ENCODE measurements around the gene ANKRD16.
"Not testable (repeated sequence)": the region's sequence is repeated elsewhere in the genome, so short reads cannot be mapped to it uniquely, and the experiment has no call there.

Gene ANKRD16

DNA sequence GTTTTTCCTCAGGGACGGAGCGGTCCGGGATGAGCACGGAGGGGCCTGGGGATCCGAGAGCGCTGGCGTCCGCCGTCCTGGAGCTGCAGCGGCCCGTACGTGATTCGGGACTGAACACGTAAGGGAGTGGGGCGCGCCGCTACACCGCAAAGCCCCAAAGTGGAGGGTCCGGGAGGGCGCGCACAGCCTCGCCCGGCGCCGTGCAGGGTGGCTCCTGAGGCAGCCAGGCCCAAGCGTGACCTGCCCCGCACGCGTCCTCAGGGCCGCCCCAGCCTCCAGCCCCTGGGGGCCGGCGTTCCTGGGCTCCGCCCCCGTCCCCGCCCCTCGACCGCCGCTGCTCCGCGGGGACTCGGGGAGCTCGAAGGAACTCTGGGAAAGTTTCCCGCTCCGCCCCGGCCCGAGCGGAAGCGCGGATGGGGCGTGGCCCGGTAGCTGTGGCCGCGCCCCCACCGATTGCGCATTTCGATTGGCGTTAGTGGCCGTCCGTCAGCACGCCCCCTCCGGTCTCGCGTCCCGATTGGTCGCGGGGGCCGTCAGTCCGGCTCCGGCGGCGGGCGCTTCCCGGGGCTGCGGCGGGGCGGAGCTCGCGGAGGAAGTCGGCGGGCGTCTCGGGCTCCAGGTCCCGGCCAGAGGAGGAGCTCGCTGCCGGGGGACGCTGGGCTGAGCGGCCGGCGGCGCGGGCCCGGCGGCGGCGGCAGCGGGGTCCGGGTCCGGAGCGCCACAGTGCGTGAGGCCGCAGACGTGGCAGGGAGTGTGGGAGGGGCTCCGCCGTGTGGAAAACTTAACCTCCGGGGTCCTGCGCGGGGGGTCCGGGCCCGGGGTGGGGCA lies at the start of gene ANKRD16, which contains the start of gene FBH1:
ANKRD16 (minus strand) TSS at position 270 of the 828 bp plus-strand sequence. CDS start 539 bp downstream, outside the sequence.
FBH1 (plus strand) TSS at position 620 of the 828 bp plus-strand sequence; CDS start at position 723, 103 bp downstream.
- DNase-seq (ENCODE audit: low read depth in 1 of 2, low spot score in 1 of 2), result peak; percentile 96 to 98

DNA sequence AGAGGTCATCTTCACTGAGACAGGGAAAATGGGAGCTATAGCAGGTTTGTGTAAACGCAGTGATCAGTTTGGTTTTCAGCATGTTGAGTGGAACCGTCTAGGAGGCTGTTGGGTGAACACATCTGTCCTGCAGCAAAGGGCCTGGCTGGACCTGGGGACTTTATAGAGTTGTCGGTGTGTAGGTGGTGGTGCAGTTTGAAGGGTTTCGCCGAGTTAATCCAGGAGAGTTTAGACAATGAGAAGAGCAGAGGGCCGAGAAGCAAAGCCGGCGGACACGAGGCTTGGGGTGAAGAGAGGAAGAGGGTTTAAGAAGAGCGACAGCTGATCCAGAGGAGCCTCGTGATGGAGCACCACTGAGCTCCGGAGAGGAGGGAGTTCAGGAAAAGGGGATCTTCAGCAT lies 48.6 kb upstream of the ANKRD16 start:
- DNase-seq (ENCODE audit: low read depth in 1 of 2, low spot score in 1 of 2), result no peak

DNA sequence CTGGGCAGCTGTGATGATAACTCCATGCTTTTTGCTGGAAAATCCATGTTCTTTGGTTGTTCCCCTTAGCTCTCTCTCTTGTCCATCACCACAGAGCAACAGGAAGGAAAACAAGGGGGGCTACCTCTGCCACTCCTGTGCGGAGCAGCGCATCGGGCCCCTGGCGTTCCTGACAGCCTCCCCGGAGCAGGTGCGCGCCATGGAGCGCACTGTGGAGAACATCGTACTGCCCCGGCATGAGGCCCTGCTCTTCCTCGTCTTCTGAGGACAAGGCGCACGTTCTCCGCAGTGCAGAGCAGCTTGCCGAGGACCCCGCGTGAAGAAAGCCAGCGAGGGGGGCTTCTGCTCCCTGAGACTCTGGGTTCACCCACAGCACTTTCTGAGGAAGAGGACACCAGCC lies 47.3 kb upstream of the ANKRD16 start:
- DNase-seq (ENCODE audit: low read depth in 1 of 2, low spot score in 1 of 2), result no peak

DNA sequence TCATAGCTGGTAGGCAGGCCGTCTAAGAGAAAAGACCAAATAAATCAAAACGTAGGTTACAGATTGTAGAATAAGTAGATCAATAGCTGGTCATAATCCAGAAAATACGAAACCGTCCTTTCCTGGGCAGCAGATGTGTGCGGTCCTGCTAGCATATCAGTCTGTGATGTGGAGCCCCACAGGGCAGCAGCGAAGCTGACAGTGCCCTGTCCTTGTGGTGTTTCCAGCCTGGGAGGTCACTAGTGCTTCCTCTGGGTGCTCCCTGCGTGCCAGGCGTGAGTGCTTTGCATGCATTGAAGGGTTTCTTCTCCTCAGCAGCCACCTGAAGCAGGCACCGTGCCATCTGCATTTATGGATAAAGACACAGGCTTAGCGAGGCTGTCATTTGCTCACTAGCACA lies 45.9 kb upstream of the ANKRD16 start:
- no peak for DNase-seq (ENCODE audit: low read depth in 1 of 2, low spot score in 1 of 2)

DNA sequence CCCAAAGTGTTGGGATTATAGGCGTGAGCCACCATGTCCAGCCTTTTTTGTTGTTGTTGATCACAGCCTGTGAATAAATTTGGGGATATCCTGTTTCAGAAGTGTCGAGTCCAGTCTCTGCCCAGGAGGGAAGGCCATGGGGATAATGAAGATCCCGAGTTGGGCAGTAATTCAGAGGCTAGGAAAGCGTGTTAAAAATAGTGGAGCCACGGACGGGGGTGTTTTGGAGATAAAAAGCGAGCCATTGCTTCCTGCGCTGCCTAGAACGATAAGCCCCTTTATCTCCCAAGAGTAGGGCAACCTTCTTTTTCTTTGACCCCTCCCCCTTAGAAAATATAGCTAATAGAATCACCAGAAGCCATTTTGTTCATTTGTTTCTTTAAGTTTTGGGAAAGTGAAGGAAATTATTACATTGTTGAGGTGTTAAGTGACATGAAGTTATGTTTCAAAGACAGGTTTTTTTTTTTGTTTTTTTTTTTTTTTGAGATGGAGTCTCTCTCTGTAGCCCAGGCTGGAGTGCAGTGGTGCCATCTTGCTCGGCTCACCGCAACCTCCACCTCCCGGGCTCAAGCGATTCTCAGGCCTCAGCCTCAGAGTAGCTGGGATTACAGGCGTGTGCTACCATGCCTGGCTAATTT lies 44.3 kb upstream of the ANKRD16 start:
- DNase-seq (ENCODE audit: low read depth in 1 of 2, low spot score in 1 of 2), result no peak

DNA sequence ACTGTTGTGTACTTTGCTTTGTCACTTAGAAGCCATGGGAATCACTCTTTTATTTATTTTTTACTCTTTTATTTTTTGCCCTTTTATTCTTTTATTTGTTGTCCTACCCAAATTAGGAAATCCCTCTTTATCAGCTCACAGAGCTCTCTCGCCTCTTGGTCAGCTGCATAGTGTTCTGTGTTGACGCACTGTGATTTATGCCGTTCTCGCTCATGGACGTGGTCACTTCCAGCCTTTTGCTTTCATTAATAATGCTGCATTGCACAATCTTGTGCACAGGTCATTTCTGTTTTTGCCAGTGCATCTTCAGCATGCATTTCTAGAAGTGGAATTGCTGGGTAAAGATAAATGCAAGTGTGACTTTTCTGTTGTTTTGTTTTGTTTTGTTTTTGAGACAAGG lies 42.7 kb upstream of the ANKRD16 start:
- DNase-seq (ENCODE audit: low read depth in 1 of 2, low spot score in 1 of 2), result no peak

DNA sequence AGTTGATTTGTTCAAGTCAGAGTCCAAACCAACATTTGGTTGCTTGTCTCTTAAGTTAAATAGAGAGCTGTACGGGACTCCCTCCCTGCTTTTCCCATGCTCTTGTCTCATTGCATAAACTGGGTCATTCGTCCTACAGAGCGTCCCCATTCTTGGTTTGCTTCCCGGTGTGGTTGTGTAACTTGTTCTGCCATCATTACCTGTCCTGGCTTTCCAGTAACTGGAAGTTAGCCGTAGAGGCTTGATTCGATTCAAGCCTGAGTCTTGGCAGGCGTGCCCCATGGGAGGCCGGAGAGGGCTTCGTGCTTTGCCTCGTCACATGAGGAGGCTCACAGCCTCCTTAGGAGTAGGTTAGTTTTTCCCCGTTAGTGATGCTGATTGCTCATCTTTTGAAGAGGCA lies 40.6 kb upstream of the ANKRD16 start:
- no peak for DNase-seq (ENCODE audit: low read depth in 1 of 2, low spot score in 1 of 2)

DNA sequence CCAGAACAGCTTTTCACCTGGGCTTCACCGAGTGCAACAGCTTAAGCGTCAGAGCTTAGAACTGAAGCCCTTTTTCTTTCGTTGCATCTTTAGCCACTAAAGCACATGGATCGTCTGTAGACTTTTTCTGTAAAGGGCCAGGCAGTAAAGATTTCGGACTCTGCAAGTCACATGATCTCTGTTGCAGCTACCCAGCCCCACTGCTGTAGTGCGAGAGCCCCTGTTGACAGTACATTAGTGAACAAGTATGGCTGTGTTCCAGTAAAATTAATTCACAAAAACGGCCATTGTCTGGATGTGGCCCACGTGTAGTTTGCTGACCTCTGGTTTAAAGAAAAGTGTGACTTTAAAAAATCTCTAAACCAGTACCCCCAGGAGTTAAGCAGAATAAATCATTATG lies 39.7 kb upstream of the ANKRD16 start:
- DNase-seq (ENCODE audit: low read depth in 1 of 2, low spot score in 1 of 2), result no peak

DNA sequence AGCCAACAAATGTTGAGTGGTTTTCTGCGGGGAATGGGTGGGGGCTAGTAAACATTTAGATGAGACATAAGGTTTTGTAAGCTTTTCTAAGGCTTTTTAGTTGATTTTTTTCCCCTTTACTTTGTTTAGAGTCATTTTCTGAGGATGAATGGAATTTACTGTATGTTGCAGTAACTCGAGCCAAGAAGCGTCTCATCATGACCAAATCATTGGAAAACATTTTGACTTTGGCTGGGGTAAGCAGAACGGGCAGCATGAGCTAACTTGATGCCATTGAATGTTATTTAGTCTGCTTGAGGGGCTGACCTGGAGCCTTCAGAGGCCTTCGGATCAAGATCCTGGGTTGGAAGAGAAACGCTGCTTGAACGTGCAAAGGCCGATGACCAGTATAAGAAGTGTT lies 37.6 kb upstream of the ANKRD16 start:
- DNase-seq (ENCODE audit: low read depth in 1 of 2, low spot score in 1 of 2), result no peak

DNA sequence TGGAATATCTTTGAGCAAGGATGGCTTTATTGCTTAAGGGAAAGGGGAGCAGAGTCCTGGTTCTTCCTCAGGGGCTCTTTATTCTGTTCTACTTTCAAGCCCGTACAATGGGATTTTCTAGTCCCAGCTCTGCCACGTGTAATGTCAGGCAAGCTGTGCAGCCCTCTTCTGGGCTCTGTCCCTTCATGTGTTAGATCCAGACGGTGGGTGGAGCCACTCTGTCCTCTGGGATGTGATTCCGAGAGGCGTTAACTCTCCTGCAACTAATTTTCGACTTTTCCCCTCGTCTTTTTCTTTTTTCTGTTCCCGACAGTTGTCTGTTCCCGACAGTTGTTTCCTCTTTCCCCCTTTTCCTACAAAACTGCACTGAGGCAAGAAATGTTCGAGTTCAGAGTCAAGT lies 35.2 kb upstream of the ANKRD16 start:
- no peak for DNase-seq (ENCODE audit: low read depth in 1 of 2, low spot score in 1 of 2)

DNA sequence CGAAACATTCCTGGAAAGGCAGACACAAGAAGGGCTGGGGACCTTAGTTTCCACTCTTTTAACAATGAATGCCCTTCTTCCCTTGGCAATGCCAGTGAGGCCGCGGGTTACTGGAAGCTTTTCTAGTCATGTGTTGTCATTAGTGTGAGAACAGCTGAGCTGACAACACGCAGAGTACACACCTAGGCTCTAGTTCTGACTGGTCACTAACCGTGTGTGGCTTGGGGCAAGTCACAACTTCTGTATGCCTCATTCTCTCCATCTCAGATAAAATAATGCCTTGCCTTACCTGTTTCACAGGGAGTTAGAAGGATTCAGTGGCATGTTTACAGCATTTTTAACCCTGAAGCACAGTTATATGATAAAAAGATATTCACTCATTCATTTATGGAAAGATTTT lies 32.1 kb upstream of the ANKRD16 start:
- no peak for DNase-seq (ENCODE audit: low read depth in 1 of 2, low spot score in 1 of 2)

DNA sequence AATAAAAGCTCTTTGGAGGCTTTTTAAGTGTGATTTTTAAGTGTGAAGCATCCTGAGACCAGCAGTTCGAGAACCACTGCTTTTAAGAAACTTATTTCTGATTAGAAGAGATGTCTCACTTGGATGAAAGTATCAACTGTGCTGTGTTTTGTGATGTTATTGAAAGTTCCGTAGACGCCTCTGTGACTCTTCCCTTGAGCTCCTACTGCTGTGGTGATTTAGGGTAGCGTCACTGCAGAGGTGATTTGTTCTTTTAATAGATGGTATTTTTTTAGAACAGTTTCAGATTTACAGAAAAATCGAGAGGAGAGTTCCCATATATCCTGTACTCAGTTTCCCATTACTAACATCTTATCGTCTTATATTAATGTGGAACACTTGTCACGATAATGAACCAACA lies 29.9 kb upstream of the ANKRD16 start:
- DNase-seq (ENCODE audit: low read depth in 1 of 2, low spot score in 1 of 2), result no peak

DNA sequence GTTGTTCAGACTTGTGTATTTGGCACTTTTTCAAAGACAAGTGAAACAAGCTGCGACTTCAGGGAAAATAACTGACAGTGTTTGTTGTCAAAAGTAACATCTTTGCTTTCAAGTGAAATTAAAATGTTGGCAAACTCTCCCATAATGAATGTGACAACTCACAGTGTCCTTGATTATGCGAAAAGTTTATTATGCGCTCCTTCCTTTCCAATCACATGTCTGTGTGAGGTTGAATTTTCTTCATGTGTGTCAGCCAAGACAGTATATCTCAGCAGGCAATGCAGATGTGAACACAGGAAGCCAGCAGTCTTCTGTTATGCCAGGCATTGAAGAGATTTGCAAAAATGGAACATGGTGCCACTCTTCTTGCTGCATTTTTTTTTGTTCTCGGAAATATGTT lies 29.1 kb upstream of the ANKRD16 start:
- DNase-seq (ENCODE audit: low read depth in 1 of 2, low spot score in 1 of 2), result no peak

DNA sequence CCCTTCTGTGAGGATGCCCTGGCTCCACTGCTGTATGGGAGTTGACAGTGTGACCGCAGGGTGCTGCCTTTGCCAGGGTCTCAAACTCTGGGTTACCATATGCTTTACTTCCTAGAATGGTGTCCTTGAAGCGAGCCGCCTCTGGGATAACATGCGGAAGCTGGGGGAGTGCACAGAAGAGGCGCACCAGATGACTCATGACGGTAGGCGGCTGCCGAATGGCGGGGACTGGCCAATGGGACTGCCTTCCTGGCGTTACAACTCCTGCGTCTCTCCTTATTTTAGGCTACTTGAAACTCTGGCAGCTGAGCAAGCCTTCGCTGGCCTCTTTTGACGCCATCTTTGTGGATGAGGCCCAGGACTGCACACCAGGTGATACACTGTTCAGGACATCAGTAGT lies 27.6 kb upstream of the ANKRD16 start:
- DNase-seq (ENCODE audit: low read depth in 1 of 2, low spot score in 1 of 2), result no peak

DNA sequence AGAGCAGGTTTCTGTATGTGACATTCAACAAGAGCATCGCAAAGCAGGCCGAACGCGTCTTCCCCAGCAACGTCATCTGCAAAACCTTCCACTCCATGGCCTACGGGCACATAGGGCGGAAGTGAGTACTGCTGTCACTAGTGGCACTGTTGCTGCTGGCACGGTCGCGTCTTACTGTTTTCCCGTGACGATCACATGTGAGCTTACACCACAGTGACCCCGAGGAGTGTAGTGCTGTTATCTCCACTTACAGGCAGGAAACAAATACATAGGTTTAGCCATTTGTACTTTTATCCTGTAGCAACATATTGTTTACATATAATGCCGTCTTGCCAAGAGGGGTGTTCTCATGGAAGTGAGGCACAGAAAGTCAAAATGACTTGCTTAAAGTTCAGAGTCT lies 25.8 kb upstream of the ANKRD16 start:
- no peak for DNase-seq (ENCODE audit: low read depth in 1 of 2, low spot score in 1 of 2)

DNA sequence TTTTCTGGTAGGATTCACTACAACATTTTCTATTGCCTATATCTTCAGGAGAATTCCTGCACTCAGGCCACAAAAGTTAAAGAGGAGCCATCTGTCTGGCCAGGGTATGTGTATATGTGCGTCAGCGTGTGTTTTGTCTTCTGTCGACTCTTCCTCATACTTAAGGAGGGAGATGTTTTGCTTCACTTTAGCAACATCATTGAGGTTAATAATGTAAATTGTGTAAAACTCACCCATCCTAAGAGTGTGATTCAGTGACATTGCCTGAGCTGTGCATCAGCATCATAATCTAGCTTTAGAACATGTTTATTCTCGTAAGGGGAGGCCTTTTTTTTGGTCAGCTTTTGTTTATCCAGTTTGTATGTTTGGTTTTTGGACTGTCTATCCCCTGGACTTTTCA lies 24.0 kb upstream of the ANKRD16 start:
- no peak for DNase-seq (ENCODE audit: low read depth in 1 of 2, low spot score in 1 of 2)

DNA sequence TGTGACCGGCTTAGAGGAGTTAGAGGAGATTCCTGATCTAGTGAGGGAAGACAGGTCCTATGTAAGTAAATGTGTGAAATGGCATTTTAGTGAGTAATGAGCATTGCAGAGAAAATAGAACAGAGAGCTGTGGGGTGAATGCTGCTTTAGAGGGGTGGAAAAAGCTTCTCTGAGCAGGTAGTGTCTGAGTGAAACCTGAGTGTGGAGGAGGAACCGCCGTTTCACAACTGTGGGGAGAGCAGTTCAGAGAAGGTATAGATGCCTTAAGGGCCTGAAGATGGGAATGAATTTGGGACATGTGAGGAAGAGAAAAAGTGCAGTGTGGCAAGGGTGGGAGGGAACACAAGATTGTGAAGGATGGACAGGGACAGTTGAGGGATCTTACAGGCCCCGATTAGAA lies 22.0 kb upstream of the ANKRD16 start:
- DNase-seq (ENCODE audit: low read depth in 1 of 2, low spot score in 1 of 2), result no peak

DNA sequence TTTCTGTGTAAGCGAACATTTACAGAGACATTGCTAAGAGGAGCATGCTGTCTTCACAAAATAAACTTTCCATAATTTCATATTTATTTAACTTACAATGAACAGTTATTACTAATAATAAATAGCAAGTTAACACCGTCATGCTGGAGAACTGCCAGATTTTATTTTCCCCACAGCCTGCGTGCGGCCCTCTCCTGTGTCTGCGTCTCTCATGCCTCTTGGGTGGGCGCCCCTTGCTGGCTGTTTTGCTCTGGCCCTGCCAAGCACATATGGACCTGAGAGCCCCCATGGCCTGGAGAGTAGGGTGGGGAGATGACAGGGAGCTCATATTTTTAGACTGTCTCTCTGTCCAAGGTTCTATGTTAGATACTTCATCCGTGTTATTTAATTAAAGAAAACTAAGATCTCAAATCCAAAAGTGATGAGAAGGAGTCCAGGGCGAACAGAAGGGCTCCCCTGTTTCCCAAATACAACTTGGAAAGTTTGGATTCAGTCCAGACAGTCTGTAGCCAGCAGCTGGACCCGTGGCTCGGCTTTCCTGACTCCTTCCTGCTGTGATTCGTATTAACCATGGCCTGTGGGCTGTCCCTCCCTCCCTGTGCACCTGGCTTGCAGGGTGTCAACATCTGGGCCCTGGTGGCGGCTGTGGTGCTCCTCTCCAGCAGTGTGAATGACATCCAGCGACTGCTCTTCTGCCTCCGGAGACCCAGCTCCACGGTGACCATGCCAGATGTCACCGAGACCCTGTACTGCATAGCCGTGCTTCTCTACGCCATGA lies 20.8 kb upstream of the ANKRD16 start:
- no peak for DNase-seq (ENCODE audit: low read depth in 1 of 2, low spot score in 1 of 2)

DNA sequence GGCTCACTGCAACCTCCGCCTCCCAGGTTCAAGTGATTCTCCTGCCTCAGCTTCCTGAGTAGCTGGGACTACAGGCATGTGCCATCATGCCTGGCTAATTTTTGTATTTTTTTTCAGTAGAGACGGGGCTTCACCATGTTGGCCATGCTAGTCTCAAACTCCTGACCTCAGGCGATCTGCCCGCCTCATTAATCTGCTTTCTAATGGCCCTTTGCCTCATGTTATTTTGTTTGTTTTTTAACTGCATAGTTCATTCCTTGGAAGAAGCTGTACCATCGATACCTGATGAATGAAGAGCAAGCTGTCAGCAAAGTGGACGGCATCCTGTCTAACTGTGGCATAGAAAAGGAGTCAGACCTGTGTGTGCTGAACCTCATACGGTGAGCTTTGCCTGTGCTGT lies 19.0 kb upstream of the ANKRD16 start:
- DNase-seq (ENCODE audit: low read depth in 1 of 2, low spot score in 1 of 2), result not testable (repeated sequence)

DNA sequence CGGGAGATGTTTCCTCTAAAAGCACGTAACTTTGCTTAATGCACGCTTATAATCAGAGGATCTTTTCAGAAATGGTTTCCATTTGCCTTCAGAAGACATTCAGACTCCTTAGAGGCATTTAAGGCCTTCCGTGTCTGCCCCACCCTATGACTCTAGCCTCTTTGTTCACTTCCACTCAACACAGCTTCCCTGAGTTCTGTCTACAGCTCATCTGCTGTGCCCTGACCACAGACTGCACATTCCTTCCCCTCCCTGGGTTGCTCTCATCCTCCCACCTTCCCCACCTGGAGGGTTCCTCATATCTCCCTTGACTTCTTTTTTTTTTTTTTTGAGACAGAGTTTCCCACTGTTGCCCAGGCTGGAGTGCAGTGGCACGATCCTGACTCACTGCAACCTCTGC lies 17.0 kb upstream of the ANKRD16 start:
- DNase-seq (ENCODE audit: low read depth in 1 of 2, low spot score in 1 of 2), result no peak

DNA sequence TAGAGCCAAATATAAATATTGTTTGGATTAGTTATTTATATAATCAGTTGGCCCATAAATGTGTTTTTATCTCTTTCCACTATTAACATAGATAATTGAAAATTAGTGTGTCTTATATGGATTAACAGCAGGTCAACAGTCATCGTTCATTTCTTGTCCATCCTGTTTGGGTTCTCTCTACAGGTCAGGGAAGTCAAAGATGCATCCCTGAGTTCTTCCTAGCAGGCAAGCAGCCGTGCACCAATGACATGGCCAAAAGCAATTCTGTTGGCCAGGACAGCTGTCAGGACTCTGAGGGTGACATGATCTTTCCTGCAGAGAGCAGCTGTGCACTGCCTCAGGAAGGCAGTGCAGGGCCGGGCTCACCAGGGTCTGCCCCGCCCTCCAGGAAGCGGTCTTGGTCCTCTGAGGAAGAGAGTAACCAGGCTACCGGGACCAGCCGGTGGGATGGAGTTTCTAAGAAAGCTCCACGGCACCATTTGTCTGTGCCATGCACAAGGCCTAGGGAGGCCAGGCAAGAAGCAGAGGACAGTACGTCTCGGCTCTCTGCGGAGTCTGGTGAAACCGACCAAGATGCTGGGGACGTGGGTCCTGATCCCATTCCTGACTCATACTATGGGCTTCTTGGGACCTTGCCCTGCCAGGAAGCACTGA lies 16.3 kb upstream of the ANKRD16 start:
- no peak for DNase-seq (ENCODE audit: low read depth in 1 of 2, low spot score in 1 of 2)

All from stimulated activated CD4-positive, alpha-beta T cell treated with anti-CD3 and anti-CD28 coated beads, Interleukin-15, amount 100 ng/mL, for 1 hour (primary cell).